Osteoblast (primary cell): ENCODE data around the gene PPP3CB. TPM values are rescaled to one million over a fixed set of nuclear protein-coding genes. Genes with fewer than 3 reads are reported as not detected.

Source experiments
- DNase-seq: peaks from one replicate; pipeline ENCODE4 v3.0.0; 2011; ENCODE audit warnings: low spot score, mixed read lengths; ENCODE audit not compliant: insufficient read length; ENCODE audit errors: missing footprints
- H2AFZ ChIP-seq: 2 replicates; pipeline ENCODE4 v1.6.0; 2011; ENCODE audit warnings: mild to moderate bottlenecking, low read length
- H3K27ac ChIP-seq: 2 replicates; pipeline ENCODE4 v1.5.1; 2011; ENCODE audit warnings: mild to moderate bottlenecking, low read depth, low read length, moderate library complexity
- H3K27me3 ChIP-seq: 2 replicates; pipeline ENCODE4 v1.6.0; 2012; ENCODE audit warnings: mild to moderate bottlenecking, control low read depth, inconsistent platforms, low read length, moderate library complexity; ENCODE audit not compliant: insufficient read depth
- H3K36me3 ChIP-seq: 2 replicates; pipeline ENCODE4 v1.5.1; 2011; ENCODE audit warnings: mild to moderate bottlenecking, low read length, control low read depth, moderate library complexity; ENCODE audit not compliant: insufficient read depth
- H3K4me1 ChIP-seq: 2 replicates; pipeline ENCODE4 v1.5.1; 2011; ENCODE audit warnings: mild to moderate bottlenecking, low read length, control low read depth, moderate library complexity; ENCODE audit not compliant: insufficient read depth
- H3K4me2 ChIP-seq: 2 replicates; pipeline ENCODE4 v1.6.0; 2011; ENCODE audit warnings: mild to moderate bottlenecking, low read length; ENCODE audit not compliant: insufficient read depth
- H3K4me3 ChIP-seq: fragments of 200-600 bp; sonication (generic); 3 replicates; pipeline ENCODE4 v1.5.1; 2012; ENCODE audit warnings: mild to moderate bottlenecking, low read length, inconsistent platforms; ENCODE audit not compliant: insufficient read depth
- H3K79me2 ChIP-seq: 2 replicates; pipeline ENCODE4 v1.6.0; 2012; ENCODE audit warnings: mild to moderate bottlenecking, low read length, control low read depth, inconsistent platforms; ENCODE audit not compliant: insufficient read depth
- H3K9me3 ChIP-seq: 2 replicates; pipeline ENCODE4 v1.5.1; 2011; ENCODE audit warnings: low read depth, low read length, control low read depth
- H4K20me1 ChIP-seq: 2 replicates; pipeline ENCODE4 v1.6.0; 2012; ENCODE audit warnings: mild to moderate bottlenecking, low read length, control low read depth; ENCODE audit not compliant: insufficient read depth
- total RNA-seq: library from RNA; depleted of rRNA; stranded (reverse); fragments of >200 nt; gene quantifications from 2 replicates; pipeline ENCODE4 v1.2.3, GENCODE V29; 2012
- TF ChIP-seq, protein P1 (sequence below): IDR thresholded peaks from 2 replicates; pipeline ENCODE4 v1.5.1; 2011; ENCODE audit warnings: mild to moderate bottlenecking, low read depth, low read length, moderate library complexity; ENCODE audit errors: extremely low read depth

Gene PPP3CB
- total RNA-seq, 1 donor, result 34.7 TPM

DNA sequence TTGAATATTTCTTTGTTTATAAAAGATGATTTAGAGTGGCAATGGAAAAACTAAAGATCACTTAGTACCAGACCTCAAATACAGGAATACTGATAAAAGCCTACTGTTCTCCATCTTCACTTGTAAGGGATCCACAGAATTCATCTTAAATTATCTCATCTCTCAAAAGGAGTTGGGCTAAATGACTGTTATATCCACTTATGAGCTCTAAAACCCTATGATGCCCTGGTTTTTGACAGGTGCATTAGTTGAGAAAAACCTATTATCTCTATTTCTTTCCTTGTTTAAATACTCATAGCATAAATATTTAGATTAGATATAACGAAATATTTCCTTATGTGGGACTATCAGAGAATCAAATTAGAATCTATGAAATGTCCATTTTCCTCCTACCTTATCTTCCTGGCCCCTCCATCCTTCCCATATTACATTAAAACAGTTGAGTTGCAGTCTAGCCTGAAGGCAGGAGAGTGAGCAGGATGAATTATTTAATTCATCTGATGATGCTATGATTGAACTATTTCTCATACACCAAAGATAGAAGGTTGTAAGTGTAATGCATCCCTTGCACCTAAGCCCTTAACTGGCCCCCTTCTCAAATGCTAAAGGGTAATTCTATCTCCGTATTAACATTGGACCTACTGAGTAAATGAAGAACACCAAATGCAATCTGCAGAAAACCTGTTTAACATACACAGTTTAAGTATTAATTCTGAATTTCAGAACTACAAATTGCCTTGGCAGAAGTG, 29.7 kb downstream of the PPP3CB start:
- H4K20me1 ChIP-seq, result no peaks in the 10 kb centered on the region
- no peaks in the 10 kb centered on the region for H3K4me1 ChIP-seq
- H2AFZ ChIP-seq, result no peak overlapping the region
- no peak overlapping the region for H3K4me2 ChIP-seq
- H3K36me3 ChIP-seq, result peaks cover 73% of the 10 kb centered on the region
- H3K27me3 ChIP-seq, result no peaks in the 10 kb centered on the region
- DNase-seq, result no peak
- H3K79me2 ChIP-seq, result no peaks in the 10 kb centered on the region
- no peak overlapping the region for H3K4me3 ChIP-seq
- TF ChIP-seq, protein P1, sequence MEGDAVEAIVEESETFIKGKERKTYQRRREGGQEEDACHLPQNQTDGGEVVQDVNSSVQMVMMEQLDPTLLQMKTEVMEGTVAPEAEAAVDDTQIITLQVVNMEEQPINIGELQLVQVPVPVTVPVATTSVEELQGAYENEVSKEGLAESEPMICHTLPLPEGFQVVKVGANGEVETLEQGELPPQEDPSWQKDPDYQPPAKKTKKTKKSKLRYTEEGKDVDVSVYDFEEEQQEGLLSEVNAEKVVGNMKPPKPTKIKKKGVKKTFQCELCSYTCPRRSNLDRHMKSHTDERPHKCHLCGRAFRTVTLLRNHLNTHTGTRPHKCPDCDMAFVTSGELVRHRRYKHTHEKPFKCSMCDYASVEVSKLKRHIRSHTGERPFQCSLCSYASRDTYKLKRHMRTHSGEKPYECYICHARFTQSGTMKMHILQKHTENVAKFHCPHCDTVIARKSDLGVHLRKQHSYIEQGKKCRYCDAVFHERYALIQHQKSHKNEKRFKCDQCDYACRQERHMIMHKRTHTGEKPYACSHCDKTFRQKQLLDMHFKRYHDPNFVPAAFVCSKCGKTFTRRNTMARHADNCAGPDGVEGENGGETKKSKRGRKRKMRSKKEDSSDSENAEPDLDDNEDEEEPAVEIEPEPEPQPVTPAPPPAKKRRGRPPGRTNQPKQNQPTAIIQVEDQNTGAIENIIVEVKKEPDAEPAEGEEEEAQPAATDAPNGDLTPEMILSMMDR, result no peak
- no peak overlapping the region for H3K27ac ChIP-seq
- no peaks in the 10 kb centered on the region for H3K9me3 ChIP-seq

DNA sequence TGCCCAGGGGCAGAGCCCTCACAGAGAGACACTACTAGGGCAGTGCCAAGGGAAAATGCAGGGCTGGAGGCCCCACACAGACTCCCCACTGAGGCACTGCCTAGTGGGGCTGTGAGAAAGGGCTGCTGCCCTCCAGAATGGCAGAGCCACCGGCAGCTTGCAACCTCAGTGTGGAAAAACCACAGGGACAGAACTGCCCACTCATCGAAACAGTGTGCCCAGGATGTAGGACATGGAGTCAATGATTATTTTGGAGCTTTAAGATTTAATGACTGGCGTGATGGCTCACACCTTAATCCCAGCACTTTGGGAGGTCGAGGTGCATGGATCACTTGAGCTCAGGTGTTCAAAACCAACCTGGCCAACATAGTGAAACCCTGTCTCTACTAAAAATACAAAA, 34.9 kb downstream of the PPP3CB start:
- Histone ChIP-seq H2AFZ (no peak overlapping the region), H3K36me3 (peaks cover 48% of the 10 kb centered on the region), H3K27me3 (no peaks in the 10 kb centered on the region), H3K4me3 (no peak overlapping the region), H3K9me3 (no peaks in the 10 kb centered on the region), H3K79me2 (no peaks in the 10 kb centered on the region), H4K20me1 (no peaks in the 10 kb centered on the region), H3K27ac (no peak overlapping the region), H3K4me2 (no peak overlapping the region), H3K4me1 (no peaks in the 10 kb centered on the region)
- DNase-seq, result no peak
- TF ChIP-seq, protein P1, result no peak

DNA sequence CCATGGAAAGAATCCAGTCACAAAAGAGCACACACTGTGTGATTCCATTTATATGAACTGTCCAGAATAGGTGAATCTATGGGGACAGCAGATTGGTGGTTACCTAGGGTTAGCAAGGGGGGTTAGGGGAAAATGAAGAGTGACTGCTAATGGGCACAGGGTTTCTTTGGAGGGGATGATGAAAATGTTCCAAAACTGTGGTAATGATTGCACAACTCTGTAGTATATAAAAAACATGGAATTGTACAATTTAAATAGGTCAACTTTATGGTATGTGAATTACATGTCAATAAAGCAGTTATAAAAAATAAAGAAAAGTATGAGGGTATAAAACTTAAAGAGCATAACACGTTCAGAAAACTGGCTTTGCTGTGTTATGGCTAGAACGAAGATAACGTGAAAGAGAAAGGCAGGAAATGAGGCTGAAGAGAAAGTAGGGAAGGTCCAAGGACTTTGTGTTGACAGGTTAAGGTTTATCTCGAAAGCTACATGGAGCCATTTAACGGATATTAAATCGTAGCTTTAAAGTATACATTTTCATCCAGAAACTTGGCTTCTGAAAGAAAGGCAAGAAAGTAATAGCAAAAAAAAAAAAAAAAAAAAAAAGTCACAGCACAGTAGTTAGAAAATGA, 36.0 kb downstream of the PPP3CB start:
- no peak for DNase-seq
- Histone ChIP-seq H3K4me1 (no peaks in the 10 kb centered on the region), H2AFZ (no peak overlapping the region), H3K79me2 (no peaks in the 10 kb centered on the region), H3K36me3 (peaks cover 46% of the 10 kb centered on the region), H4K20me1 (no peaks in the 10 kb centered on the region), H3K27me3 (no peaks in the 10 kb centered on the region), H3K27ac (no peak overlapping the region), H3K9me3 (no peaks in the 10 kb centered on the region), H3K4me3 (no peak overlapping the region), H3K4me2 (no peak overlapping the region)
- TF ChIP-seq, protein P1, result no peak

DNA sequence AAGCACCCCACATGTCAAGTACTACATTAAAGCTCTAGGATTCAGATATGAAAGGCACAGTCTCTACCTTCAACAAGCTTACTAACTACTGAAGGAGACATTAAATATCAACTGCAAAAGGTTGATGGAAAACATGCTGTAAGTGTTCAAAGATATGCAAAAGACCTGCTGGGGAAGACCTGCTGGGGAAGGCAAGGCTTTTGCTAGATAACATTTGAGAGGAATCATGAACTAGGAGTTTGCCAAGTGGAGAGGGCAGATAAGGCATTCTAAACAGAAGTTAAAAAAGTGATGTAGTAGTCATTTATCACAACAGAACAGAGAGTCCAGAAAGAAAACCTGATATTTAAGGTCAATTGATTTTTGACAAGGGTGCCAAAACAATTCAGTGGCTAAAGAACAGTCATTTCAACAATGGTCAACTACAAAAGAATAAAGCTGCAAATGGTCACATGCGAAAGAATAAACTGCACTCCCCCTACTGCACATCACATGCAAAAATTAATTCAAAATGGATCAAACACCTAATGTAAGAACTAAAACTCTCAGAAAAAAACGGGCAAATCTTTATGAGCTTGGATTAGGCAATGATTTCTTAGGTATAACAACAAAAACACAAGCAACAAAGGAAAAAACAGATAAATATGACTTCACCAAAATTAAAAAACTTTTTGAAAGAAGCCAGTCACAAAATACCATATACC, 39.5 kb downstream of the PPP3CB start:
- Histone ChIP-seq H3K4me2 (no peak overlapping the region), H3K36me3 (peaks cover 41% of the 10 kb centered on the region), H3K27me3 (no peaks in the 10 kb centered on the region), H3K9me3 (no peaks in the 10 kb centered on the region), H2AFZ (no peak overlapping the region), H3K4me3 (no peak overlapping the region), H3K27ac (no peak overlapping the region), H3K4me1 (no peaks in the 10 kb centered on the region), H3K79me2 (no peaks in the 10 kb centered on the region), H4K20me1 (no peaks in the 10 kb centered on the region)
- TF ChIP-seq, protein P1, result no peak
- DNase-seq, result no peak
